SKM-1 (cell line): Measurements from ENCODE around the gene KLHL34.

Experiments used
- DNase-seq: peaks from one replicate; lab custom pipeline; 2025; ENCODE audit not compliant: unreplicated experiment; lab: John Stamatoyannopoulos, UW

KLHL34 gene

GRCh38 chrX:21658152-21658737 lies at the start of gene KLHL34:
Gene KLHL34, minus strand, starts transcription at chrX:21658330. Its CDS starts 542 bp downstream, at chrX:21657788.
- no peak for DNase-seq

- DNase-seq, result no peak
These were observed 47.1 kb upstream of the KLHL34 start for GRCh38 chrX:21705225-21705624.

GRCh38 chrX:21702725-21703124 lies 44.6 kb upstream of the KLHL34 start:
- DNase-seq, result no peak

- DNase-seq, result no peak
These were observed 42.8 kb upstream of the KLHL34 start for GRCh38 chrX:21700967-21701366.

- DNase-seq, result no peak
These were observed 42.1 kb upstream of the KLHL34 start for GRCh38 chrX:21700275-21700674.

GRCh38 chrX:21699136-21699535 lies 41.0 kb upstream of the KLHL34 start:
- no peak for DNase-seq

GRCh38 chrX:21698272-21698671 lies 40.1 kb upstream of the KLHL34 start:
- DNase-seq, result no peak

- no peak for DNase-seq
These were observed 33.4 kb upstream of the KLHL34 start for GRCh38 chrX:21691512-21692018.

GRCh38 chrX:21683941-21684340 lies 25.8 kb upstream of the KLHL34 start:
- DNase-seq, result no peak

- no peak for DNase-seq
These were observed 20.0 kb upstream of the KLHL34 start for GRCh38 chrX:21678048-21678612.

- DNase-seq, result no peak
These were observed 17.8 kb upstream of the KLHL34 start for GRCh38 chrX:21675931-21676330.

- DNase-seq, result no peak
These were observed 16.5 kb upstream of the KLHL34 start for GRCh38 chrX:21674430-21675186.

GRCh38 chrX:21666679-21667078 lies 8.5 kb upstream of the KLHL34 start:
- no peak for DNase-seq

GRCh38 chrX:21666252-21666651 lies 8.1 kb upstream of the KLHL34 start:
- no peak for DNase-seq

GRCh38 chrX:21662761-21663160 lies 4.6 kb upstream of the KLHL34 start:
- DNase-seq, result no peak

GRCh38 chrX:21661316-21661715 lies 3.2 kb upstream of the KLHL34 start:
- DNase-seq, result no peak

GRCh38 chrX:21660156-21660555 lies 2.0 kb upstream of the KLHL34 start:
- DNase-seq, result no peak

GRCh38 chrX:21659320-21659719 lies 1.2 kb upstream of the KLHL34 start:
- DNase-seq, result no peak

- no peak for DNase-seq
These were observed 616 bp upstream of the KLHL34 start for GRCh38 chrX:21658746-21659145.

GRCh38 chrX:21657318-21658151 lies 595 bp downstream of the KLHL34 start:
- no peak for DNase-seq

GRCh38 chrX:21656587-21657317 lies 1.4 kb downstream of the KLHL34 start:
- DNase-seq, result no peak
